Transverse colon (tissue), 4 donors: Measurements from ENCODE around the gene ISX. TPM values are rescaled to one million over a fixed set of nuclear protein-coding genes. Genes with fewer than 3 reads are reported as not detected.
A peak's percentile ranks its signal among the peaks of the same experiment; 100 is the strongest.

ENCODE experiments used
- DNase-seq: peaks from one replicate; pipeline ENCODE4 v3.0.0-alpha.2; 2019
- H3K27ac ChIP-seq, 4 donors: fragments of 200-600 bp; sonication (generic); 2 replicates each; pipeline ENCODE4 v1.5.1; 2016 to 2018; ENCODE audit warnings: inconsistent platforms in 4 of 4
- H3K27me3 ChIP-seq: fragments of 200-600 bp; sonication (generic); 2 replicates; pipeline ENCODE4 v1.5.1; 2017; ENCODE audit warnings: inconsistent platforms
- H3K36me3 ChIP-seq, 4 donors: fragments of 200-600 bp; sonication (generic); 2 replicates each; pipeline ENCODE4 v1.5.1; 2017 to 2019; ENCODE audit warnings: inconsistent platforms in 4 of 4
- H3K4me1 ChIP-seq, 4 donors: fragments of 200-600 bp; sonication (generic); 2 replicates each; pipeline ENCODE4 v1.5.1; 2017 to 2020; ENCODE audit warnings: inconsistent platforms in 4 of 4
- H3K4me3 ChIP-seq, 4 donors: fragments of 200-600 bp; sonication (generic); 1 replicate in 1 of 4; 2 replicates in 3 of 4; pipeline versions ENCODE4 v1.5.1 to v1.6.1; 2017 to 2019; ENCODE audit warnings: inconsistent platforms in 4 of 4
- H3K9me3 ChIP-seq, 2 donors: fragments of 200-600 bp; sonication (generic); 2 replicates each; pipeline ENCODE4 v1.5.1; 2017 to 2019; ENCODE audit warnings: inconsistent platforms in 2 of 2
- EP300 ChIP-seq: sonication (generic); formaldehyde crosslinking; IDR thresholded peaks from one replicate; pipeline ENCODE4 v1.6.1; 2017; ENCODE audit warnings: antibody characterized with exemption, low read depth
- POLR2A ChIP-seq: fragments of 450-650 bp; IDR thresholded peaks from one replicate; pipeline ENCODE4 v1.6.1; 2016; ENCODE audit warnings: antibody characterized with exemption, mild to moderate bottlenecking, moderate library complexity
- POLR2AphosphoS5 ChIP-seq, 3 donors: sonication (generic); formaldehyde crosslinking; IDR thresholded peaks; one replicate each; pipeline ENCODE4 v1.6.1; 2016; ENCODE audit warnings: antibody characterized with exemption in 3 of 3
- WGBS, 2 donors: methylation state at CpG; one replicate each; pipeline ENCODE4 v1.1.5; 2018; ENCODE audit warnings: low coverage in 1 of 2; 5-methylcytosine and 5-hydroxymethylcytosine counted together
- in situ Hi-C, 4 donors: fragments of 200-750 bp; cut with MboI; loops; one replicate each; pipeline versions ENCODE4 v1.15.0 to v1.15.1; 2017; ENCODE audit warnings: low sequenced_read_pairs in 3 of 4, low pct_ligation_motif_present in 1 of 4, low pct_unique_long_range_greater_than_20kb in 1 of 4
- intact Hi-C: fragments of 100-400 bp; cut with DNase I; formaldehyde crosslinking; loops from one replicate; pipeline ENCODE4 v1.15.1; 2023; ENCODE audit warnings: low total_unique reads
- total RNA-seq, 4 donors: library from RNA; depleted of rRNA; stranded (reverse); fragments of >200 nt; gene quantifications; one replicate each; pipeline ENCODE4 v1.1.0, GENCODE V29; 2016
- TF ChIP-seq, protein P1 (sequence below), 5 experiments: fragments of 200-600 bp in 3 of 5; fragments of 450-650 bp in 2 of 5; sonication (generic) in 3 of 5; IDR thresholded peaks; 1 replicate in 2 of 5; 2 replicates in 3 of 5; pipeline ENCODE4 v1.5.1; 2016 to 2017; ENCODE audit warnings: antibody characterized with exemption in 5 of 5, inconsistent platforms in 3 of 5, mild to moderate bottlenecking in 2 of 5, moderate library complexity in 1 of 5

Gene ISX
- total RNA-seq, 4 donors from 2014 or later, result 32.6 to 159 (median 84.4) TPM

- Histone ChIP-seq H3K27me3 (no peaks in the 10 kb centered on the region), H3K27ac (peak overlapping the region; percentile 59 to 82 (median 72)), H3K4me3 (peak overlapping the region in 1 of 4 donors; percentile 34), H3K4me1 (peaks cover 7 to 32% (median 15%) of the 10 kb centered on the region in 4 donors), H3K36me3 (no peaks in the 10 kb centered on the region), H3K9me3 (no peaks in the 10 kb centered on the region)
- DNase-seq, result peak; percentile 19
- TF ChIP-seq POLR2AphosphoS5 (IDR thresholded peaks at IDR 0.05) (no peak), EP300 (no peak), POLR2A (no peak)
- TF ChIP-seq, protein P1, sequence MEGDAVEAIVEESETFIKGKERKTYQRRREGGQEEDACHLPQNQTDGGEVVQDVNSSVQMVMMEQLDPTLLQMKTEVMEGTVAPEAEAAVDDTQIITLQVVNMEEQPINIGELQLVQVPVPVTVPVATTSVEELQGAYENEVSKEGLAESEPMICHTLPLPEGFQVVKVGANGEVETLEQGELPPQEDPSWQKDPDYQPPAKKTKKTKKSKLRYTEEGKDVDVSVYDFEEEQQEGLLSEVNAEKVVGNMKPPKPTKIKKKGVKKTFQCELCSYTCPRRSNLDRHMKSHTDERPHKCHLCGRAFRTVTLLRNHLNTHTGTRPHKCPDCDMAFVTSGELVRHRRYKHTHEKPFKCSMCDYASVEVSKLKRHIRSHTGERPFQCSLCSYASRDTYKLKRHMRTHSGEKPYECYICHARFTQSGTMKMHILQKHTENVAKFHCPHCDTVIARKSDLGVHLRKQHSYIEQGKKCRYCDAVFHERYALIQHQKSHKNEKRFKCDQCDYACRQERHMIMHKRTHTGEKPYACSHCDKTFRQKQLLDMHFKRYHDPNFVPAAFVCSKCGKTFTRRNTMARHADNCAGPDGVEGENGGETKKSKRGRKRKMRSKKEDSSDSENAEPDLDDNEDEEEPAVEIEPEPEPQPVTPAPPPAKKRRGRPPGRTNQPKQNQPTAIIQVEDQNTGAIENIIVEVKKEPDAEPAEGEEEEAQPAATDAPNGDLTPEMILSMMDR (IDR thresholded peaks at IDR 0.05), result no peak
- WGBS, 2 donors, result 51% methylated on average over 5 to 14 of the region's 14 CpGs
- intact Hi-C loops (no loop called here), in situ Hi-C loops (no loop called here)
Observed at GRCh38 chr22:35133702-35134380, 67.9 kb downstream of the ISX start.

GRCh38 chr22:35134637-35135036 is 68.7 kb downstream of the ISX start:
- H3K4me3 ChIP-seq, result peak overlapping the region in 1 of 4 donors; percentile 34
- intact Hi-C loops, result no loop called here
- no peaks in the 10 kb centered on the region for H3K27me3 ChIP-seq
- in situ Hi-C loops, result no loop called here
- 17 to 32% methylated on average over 2 to 8 of the region's 8 CpGs for WGBS, 2 donors
- peaks cover 7 to 32% (median 15%) of the 10 kb centered on the region in 4 donors for H3K4me1 ChIP-seq
- H3K9me3 ChIP-seq, result no peaks in the 10 kb centered on the region
- H3K27ac ChIP-seq, result peak overlapping the region; percentile 59 to 82 (median 72)
- no peak for TF ChIP-seq EP300
- peak in 2 of 3 donors; percentile 59 to 76 for TF ChIP-seq POLR2AphosphoS5 (IDR thresholded peaks at IDR 0.05)
- no peak for TF ChIP-seq POLR2A
- TF ChIP-seq, protein P1 (IDR thresholded peaks at IDR 0.05), result no peak
- DNase-seq, result peak; percentile 87
- no peaks in the 10 kb centered on the region for H3K36me3 ChIP-seq

GRCh38 chr22:35135165-35135564 is 69.2 kb downstream of the ISX start:
- intact Hi-C loops (no loop called here), in situ Hi-C loops (no loop called here)
- TF ChIP-seq POLR2A, result no peak
- TF ChIP-seq, protein P1 (IDR thresholded peaks at IDR 0.05), result no peak
- WGBS, 2 donors, result 40 to 52% methylated on average over 1 to 5 of the region's 5 CpGs
- Histone ChIP-seq H3K36me3 (no peaks in the 10 kb centered on the region), H3K27me3 (no peaks in the 10 kb centered on the region), H3K27ac (peak overlapping the region; percentile 58 to 82 (median 63)), H3K4me1 (peaks cover 7 to 32% (median 15%) of the 10 kb centered on the region in 4 donors), H3K9me3 (no peaks in the 10 kb centered on the region), H3K4me3 (peak overlapping the region in 1 of 4 donors; percentile 2)
- DNase-seq, result no peak

Other genes with a start within 250 kb of the ISX start
- 10 to 100 TPM; 14.0 to 43.4 (median 26.2) TPM for gene HMGXB4, start 191.3 kb downstream of the ISX start, total RNA-seq
- gene TOM1, start 233.7 kb downstream of the ISX start, total RNA-seq, result 100 to 1,000 TPM in 2 of 4 donors, 10 to 100 TPM in 2; 56.3 to 183 (median 104) TPM